Endothelial cell (in vitro differentiated cells): ENCODE measurements around the gene PML. TPM values are rescaled to one million over a fixed set of nuclear protein-coding genes. Genes with fewer than 3 reads are reported as not detected.

Experiments used
- DNase-seq: peaks from one replicate; pipeline ENCODE4 v3.0.0; 2021; ENCODE audit warnings: low spot score
- H3K27ac Mint-ChIP-seq: one replicate; pipeline ENCODE4 v1.8.0; 2021; ENCODE audit warnings: mixed read lengths, inconsistent platforms; ENCODE audit not compliant: unreplicated experiment
- H3K27me3 Mint-ChIP-seq: one replicate; pipeline ENCODE4 v1.8.0; 2021; ENCODE audit warnings: mild to moderate bottlenecking, moderate library complexity, mixed read lengths, inconsistent platforms; ENCODE audit not compliant: unreplicated experiment
- H3K36me3 Mint-ChIP-seq: one replicate; pipeline ENCODE4 v1.8.0; 2021; ENCODE audit warnings: mild to moderate bottlenecking, low read depth, mixed read lengths, inconsistent platforms; ENCODE audit not compliant: unreplicated experiment
- H3K4me1 Mint-ChIP-seq: one replicate; pipeline ENCODE4 v1.8.0; 2021; ENCODE audit warnings: mild to moderate bottlenecking, mixed read lengths, inconsistent platforms; ENCODE audit not compliant: unreplicated experiment
- H3K4me3 Mint-ChIP-seq: one replicate; pipeline ENCODE4 v1.8.0; 2021; ENCODE audit warnings: mild to moderate bottlenecking, mixed read lengths, inconsistent platforms; ENCODE audit not compliant: unreplicated experiment
- H3K9me3 Mint-ChIP-seq: one replicate; pipeline ENCODE4 v1.8.0; 2021; ENCODE audit warnings: mixed read lengths, inconsistent platforms; ENCODE audit not compliant: unreplicated experiment
- CTCF ChIP-seq: fragments of 200-600 bp; sonication (generic); IDR thresholded peaks from one replicate; pipeline ENCODE4 v1.5.0; 2021; ENCODE audit warnings: antibody characterized with exemption; ENCODE audit not compliant: unreplicated experiment
- total RNA-seq: library from RNA; stranded (reverse); fragmentation: NEBNext Ultra II Directional; extraction: Animal tissue kit (Norgen Biotek cat#: 25700); gene quantifications from one replicate; pipeline ENCODE4 v1.2.1, GENCODE V29; 2021; ENCODE audit not compliant: unreplicated experiment

The PML gene
- total RNA-seq, 1 donor from 2014 or later: 161 TPM

GRCh38 chr15:73979636-73980035, 14.9 kb upstream of the PML start:
- no peak for DNase-seq
- H3K27me3 Mint-ChIP-seq: peaks cover 2% of the 10 kb centered on the region
- H3K27ac Mint-ChIP-seq: no peak overlapping the region
- H3K4me1 Mint-ChIP-seq: peaks cover 10% of the 10 kb centered on the region
- no peak overlapping the region for H3K4me3 Mint-ChIP-seq
- no peaks in the 10 kb centered on the region for H3K9me3 Mint-ChIP-seq
- TF ChIP-seq CTCF: no peak
- H3K36me3 Mint-ChIP-seq: peaks cover 16% of the 10 kb centered on the region

GRCh38 chr15:73981761-73982221, 12.7 kb upstream of the PML start:
- DNase-seq: no peak
- Mint-ChIP-seq H3K9me3 (no peaks in the 10 kb centered on the region), H3K27me3 (peaks cover 6% of the 10 kb centered on the region), H3K27ac (no peak overlapping the region), H3K36me3 (peaks cover 18% of the 10 kb centered on the region), H3K4me3 (no peak overlapping the region), H3K4me1 (peaks cover 23% of the 10 kb centered on the region)
- no peak for TF ChIP-seq CTCF

- peaks cover 29% of the 10 kb centered on the region for H3K4me1 Mint-ChIP-seq
- DNase-seq: no peak
- H3K27ac Mint-ChIP-seq: no peak overlapping the region
- no peaks in the 10 kb centered on the region for H3K9me3 Mint-ChIP-seq
- H3K36me3 Mint-ChIP-seq: peaks cover 18% of the 10 kb centered on the region
- H3K27me3 Mint-ChIP-seq: peaks cover 8% of the 10 kb centered on the region
- no peak overlapping the region for H3K4me3 Mint-ChIP-seq
- no peak for TF ChIP-seq CTCF
Measured at GRCh38 chr15:73982222-73982962, 12.1 kb upstream of the PML start.

GRCh38 chr15:73983211-73983727, 11.2 kb upstream of the PML start:
- H3K4me1 Mint-ChIP-seq: peaks cover 35% of the 10 kb centered on the region
- H3K4me3 Mint-ChIP-seq: no peak overlapping the region
- no peak for DNase-seq
- H3K27me3 Mint-ChIP-seq: peaks cover 6% of the 10 kb centered on the region
- peaks cover 18% of the 10 kb centered on the region for H3K36me3 Mint-ChIP-seq
- H3K27ac Mint-ChIP-seq: no peak overlapping the region
- TF ChIP-seq CTCF: no peak
- H3K9me3 Mint-ChIP-seq: no peaks in the 10 kb centered on the region

GRCh38 chr15:73983773-73984172, 10.7 kb upstream of the PML start:
- Mint-ChIP-seq H3K4me3 (peak overlapping the region; percentile 43), H3K4me1 (peaks cover 35% of the 10 kb centered on the region), H3K27me3 (peaks cover 6% of the 10 kb centered on the region), H3K27ac (no peak overlapping the region), H3K9me3 (no peaks in the 10 kb centered on the region), H3K36me3 (peaks cover 18% of the 10 kb centered on the region)
- no peak for DNase-seq
- no peak for TF ChIP-seq CTCF
